HEK293 (cell line): Measurements from ENCODE around the gene KMT2D.

ENCODE experiments used
- BCL11B ChIP-seq: fragments of 450-650 bp; formaldehyde crosslinking; IDR thresholded peaks from 2 replicates; pipeline ENCODE4 v1.5.1; 2016; ENCODE audit warnings: low read depth, missing biosample characterization, missing genetic modification characterization
- FEZF1 ChIP-seq: fragments of 450-650 bp; formaldehyde crosslinking; IDR thresholded peaks from 2 replicates; pipeline ENCODE4 v1.5.1; 2016; ENCODE audit warnings: missing biosample characterization, missing genetic modification characterization
- KLF7 ChIP-seq: fragments of 450-650 bp; formaldehyde crosslinking; IDR thresholded peaks from 2 replicates; pipeline ENCODE4 v1.5.1; 2016; ENCODE audit warnings: missing biosample characterization, missing genetic modification characterization, borderline replicate concordance
- KLF8 ChIP-seq: fragments of 450-650 bp; formaldehyde crosslinking; IDR thresholded peaks from 2 replicates; pipeline ENCODE4 v1.5.1; 2016; ENCODE audit warnings: missing biosample characterization, missing genetic modification characterization
- MYNN ChIP-seq: fragments of 450-650 bp; formaldehyde crosslinking; IDR thresholded peaks from 2 replicates; pipeline ENCODE4 v1.5.1; 2016; ENCODE audit warnings: missing biosample characterization, missing genetic modification characterization, borderline replicate concordance
- SETDB1 ChIP-seq: IDR thresholded peaks from one replicate; pipeline ENCODE4 v1.6.1; 2017; ENCODE audit warnings: mild to moderate bottlenecking, low read length, moderate library complexity, mixed read lengths; ENCODE audit not compliant: insufficient read length
- ZBTB20 ChIP-seq: fragments of 450-650 bp; formaldehyde crosslinking; IDR thresholded peaks from 2 replicates; pipeline ENCODE4 v1.5.1; 2016; ENCODE audit warnings: missing biosample characterization, missing genetic modification characterization
- ZBTB48 ChIP-seq: fragments of 450-650 bp; formaldehyde crosslinking; IDR thresholded peaks from 2 replicates; pipeline ENCODE4 v1.5.1; 2016; ENCODE audit warnings: missing biosample characterization, missing genetic modification characterization
- ZIC2 ChIP-seq: fragments of 450-650 bp; formaldehyde crosslinking; IDR thresholded peaks from 2 replicates; pipeline ENCODE4 v1.5.1; 2016; ENCODE audit warnings: missing biosample characterization, missing genetic modification characterization
- ZNF132 ChIP-seq: fragments of 450-650 bp; formaldehyde crosslinking; IDR thresholded peaks from 2 replicates; pipeline ENCODE4 v1.5.1; 2017; ENCODE audit warnings: missing biosample characterization, missing genetic modification characterization, borderline replicate concordance
- ZNF133 ChIP-seq: fragments of 450-650 bp; formaldehyde crosslinking; IDR thresholded peaks from 2 replicates; pipeline ENCODE4 v1.5.1; 2016; ENCODE audit warnings: missing biosample characterization, missing genetic modification characterization
- ZNF311 ChIP-seq: fragments of 450-650 bp; formaldehyde crosslinking; IDR thresholded peaks from 2 replicates; pipeline ENCODE4 v1.5.1; 2017; ENCODE audit warnings: missing biosample characterization, missing genetic modification characterization, borderline replicate concordance
- ZNF341 ChIP-seq: fragments of 450-650 bp; formaldehyde crosslinking; IDR thresholded peaks from 2 replicates; pipeline ENCODE4; 2016; ENCODE audit warnings: low read depth, missing biosample characterization, missing genetic modification characterization
- ZNF37A ChIP-seq: fragments of 450-650 bp; IDR thresholded peaks from 2 replicates; pipeline ENCODE4 v1.5.1; 2018; ENCODE audit warnings: missing biosample characterization, missing genetic modification characterization
- ZNF391 ChIP-seq: fragments of 450-650 bp; formaldehyde crosslinking; IDR thresholded peaks from 2 replicates; pipeline ENCODE4 v1.5.1; 2016; ENCODE audit warnings: low read depth, missing biosample characterization, missing genetic modification characterization, borderline replicate concordance
- ZNF394 ChIP-seq: fragments of 450-650 bp; formaldehyde crosslinking; IDR thresholded peaks from 2 replicates; pipeline ENCODE4 v1.5.1; 2016; ENCODE audit warnings: missing biosample characterization, missing genetic modification characterization, mild to moderate bottlenecking, moderate library complexity, borderline replicate concordance
- ZNF426 ChIP-seq: fragments of 450-650 bp; formaldehyde crosslinking; IDR thresholded peaks from 2 replicates; pipeline ENCODE4 v1.5.1; 2017; ENCODE audit warnings: missing biosample characterization, missing genetic modification characterization, mild to moderate bottlenecking, inconsistent platforms, moderate library complexity
- ZNF48 ChIP-seq: fragments of 450-650 bp; formaldehyde crosslinking; IDR thresholded peaks from 2 replicates; pipeline ENCODE4 v1.5.1; 2016; ENCODE audit warnings: missing biosample characterization, missing genetic modification characterization
- ZNF501 ChIP-seq: fragments of 450-650 bp; formaldehyde crosslinking; IDR thresholded peaks from 2 replicates; pipeline ENCODE4 v1.5.1; 2016; ENCODE audit warnings: missing biosample characterization, missing genetic modification characterization
- ZNF560 ChIP-seq: fragments of 450-650 bp; formaldehyde crosslinking; IDR thresholded peaks from 2 replicates; pipeline ENCODE4 v1.5.1; 2017; ENCODE audit warnings: missing biosample characterization, missing genetic modification characterization, borderline replicate concordance
- ZNF561 ChIP-seq: fragments of 450-650 bp; IDR thresholded peaks from 2 replicates; pipeline ENCODE4 v1.5.1; 2018; ENCODE audit warnings: missing biosample characterization, missing genetic modification characterization, borderline replicate concordance
- ZNF580 ChIP-seq: fragments of 450-650 bp; formaldehyde crosslinking; IDR thresholded peaks from 2 replicates; pipeline ENCODE4 v1.5.1; 2016; ENCODE audit warnings: missing biosample characterization, missing genetic modification characterization
- ZNF621 ChIP-seq: fragments of 450-650 bp; formaldehyde crosslinking; IDR thresholded peaks from 2 replicates; pipeline ENCODE4 v1.5.1; 2017; ENCODE audit warnings: missing biosample characterization, missing genetic modification characterization
- ZNF623 ChIP-seq: fragments of 450-650 bp; formaldehyde crosslinking; IDR thresholded peaks from 2 replicates; pipeline ENCODE4 v1.5.1; 2016; ENCODE audit warnings: missing biosample characterization, missing genetic modification characterization
- ZNF645 ChIP-seq: fragments of 450-650 bp; formaldehyde crosslinking; IDR thresholded peaks from 2 replicates; pipeline ENCODE4; 2016; ENCODE audit warnings: missing biosample characterization, missing genetic modification characterization
- ZNF670 ChIP-seq: fragments of 450-650 bp; formaldehyde crosslinking; IDR thresholded peaks from 2 replicates; pipeline ENCODE4 v1.5.1; 2016; ENCODE audit warnings: missing biosample characterization, missing genetic modification characterization, low read depth
- ZNF677 ChIP-seq: fragments of 450-650 bp; IDR thresholded peaks from 2 replicates; pipeline ENCODE4 v1.5.0; 2018; ENCODE audit warnings: missing biosample characterization, mild to moderate bottlenecking, missing genetic modification characterization, moderate library complexity
- ZNF701 ChIP-seq: fragments of 450-650 bp; formaldehyde crosslinking; IDR thresholded peaks from 2 replicates; pipeline ENCODE4 v1.5.1; 2016; ENCODE audit warnings: missing biosample characterization, missing genetic modification characterization
- TF ChIP-seq, protein P1 (sequence below): fragments of 450-650 bp; IDR thresholded peaks from 2 replicates; pipeline ENCODE4 v1.5.1; 2018; ENCODE audit warnings: missing biosample characterization, missing genetic modification characterization
- TF ChIP-seq, protein P2 (sequence below): fragments of 450-650 bp; formaldehyde crosslinking; IDR thresholded peaks from 2 replicates; pipeline ENCODE4 v1.5.1; 2017; ENCODE audit warnings: missing biosample characterization, missing genetic modification characterization
- TF ChIP-seq, protein P3 (sequence below): fragments of 450-650 bp; formaldehyde crosslinking; IDR thresholded peaks from 2 replicates; pipeline ENCODE4 v1.5.1; 2016; ENCODE audit warnings: missing biosample characterization, missing genetic modification characterization, borderline replicate concordance
- TF ChIP-seq, protein P4 (sequence below): fragments of 450-650 bp; formaldehyde crosslinking; IDR thresholded peaks from 2 replicates; pipeline ENCODE4 v1.5.1; 2017; ENCODE audit warnings: missing biosample characterization, missing genetic modification characterization

The KMT2D gene

GRCh38 chr12:49092086-49092815 is 31.7 kb upstream of the KMT2D start (continued):
- no peak for TF ChIP-seq ZNF48 (tag by site-specific recombination)
- TF ChIP-seq, protein P1, sequence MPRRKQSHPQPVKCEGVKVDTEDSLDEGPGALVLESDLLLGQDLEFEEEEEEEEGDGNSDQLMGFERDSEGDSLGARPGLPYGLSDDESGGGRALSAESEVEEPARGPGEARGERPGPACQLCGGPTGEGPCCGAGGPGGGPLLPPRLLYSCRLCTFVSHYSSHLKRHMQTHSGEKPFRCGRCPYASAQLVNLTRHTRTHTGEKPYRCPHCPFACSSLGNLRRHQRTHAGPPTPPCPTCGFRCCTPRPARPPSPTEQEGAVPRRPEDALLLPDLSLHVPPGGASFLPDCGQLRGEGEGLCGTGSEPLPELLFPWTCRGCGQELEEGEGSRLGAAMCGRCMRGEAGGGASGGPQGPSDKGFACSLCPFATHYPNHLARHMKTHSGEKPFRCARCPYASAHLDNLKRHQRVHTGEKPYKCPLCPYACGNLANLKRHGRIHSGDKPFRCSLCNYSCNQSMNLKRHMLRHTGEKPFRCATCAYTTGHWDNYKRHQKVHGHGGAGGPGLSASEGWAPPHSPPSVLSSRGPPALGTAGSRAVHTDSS (tag by site-specific recombination), result no peak
- TF ChIP-seq ZNF560 (tag by site-specific recombination), result no peak
- peak; percentile 84 for TF ChIP-seq ZNF341 (tag by site-specific recombination)
- no peak for TF ChIP-seq MYNN
- TF ChIP-seq KLF8, result no peak
- no peak for TF ChIP-seq ZNF133 (tag by site-specific recombination)
- TF ChIP-seq ZNF426 (tag by site-specific recombination), result no peak
- no peak for TF ChIP-seq KLF7 (tag by site-specific recombination)
- TF ChIP-seq ZNF37A (tag by site-specific recombination), result no peak
- no peak for TF ChIP-seq SETDB1
- TF ChIP-seq ZNF391 (tag by site-specific recombination), result no peak
- no peak for TF ChIP-seq ZBTB20 (tag by site-specific recombination)
- no peak for TF ChIP-seq ZNF670
- no peak for TF ChIP-seq ZNF701
- no peak for TF ChIP-seq ZBTB48 (tag by site-specific recombination)
- no peak for TF ChIP-seq ZNF580 (tag by site-specific recombination)
- no peak for TF ChIP-seq ZNF501 (tag by site-specific recombination)
- no peak for TF ChIP-seq ZNF311 (tag by site-specific recombination)
- no peak for TF ChIP-seq ZNF645 (tag by site-specific recombination)
- TF ChIP-seq, protein P2, sequence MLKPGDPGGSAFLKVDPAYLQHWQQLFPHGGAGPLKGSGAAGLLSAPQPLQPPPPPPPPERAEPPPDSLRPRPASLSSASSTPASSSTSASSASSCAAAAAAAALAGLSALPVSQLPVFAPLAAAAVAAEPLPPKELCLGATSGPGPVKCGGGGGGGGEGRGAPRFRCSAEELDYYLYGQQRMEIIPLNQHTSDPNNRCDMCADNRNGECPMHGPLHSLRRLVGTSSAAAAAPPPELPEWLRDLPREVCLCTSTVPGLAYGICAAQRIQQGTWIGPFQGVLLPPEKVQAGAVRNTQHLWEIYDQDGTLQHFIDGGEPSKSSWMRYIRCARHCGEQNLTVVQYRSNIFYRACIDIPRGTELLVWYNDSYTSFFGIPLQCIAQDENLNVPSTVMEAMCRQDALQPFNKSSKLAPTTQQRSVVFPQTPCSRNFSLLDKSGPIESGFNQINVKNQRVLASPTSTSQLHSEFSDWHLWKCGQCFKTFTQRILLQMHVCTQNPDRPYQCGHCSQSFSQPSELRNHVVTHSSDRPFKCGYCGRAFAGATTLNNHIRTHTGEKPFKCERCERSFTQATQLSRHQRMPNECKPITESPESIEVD, result no peak
- TF ChIP-seq ZNF394, result peak; percentile 59; the same call in 1 of the 2 replicates
- TF ChIP-seq, protein P3, sequence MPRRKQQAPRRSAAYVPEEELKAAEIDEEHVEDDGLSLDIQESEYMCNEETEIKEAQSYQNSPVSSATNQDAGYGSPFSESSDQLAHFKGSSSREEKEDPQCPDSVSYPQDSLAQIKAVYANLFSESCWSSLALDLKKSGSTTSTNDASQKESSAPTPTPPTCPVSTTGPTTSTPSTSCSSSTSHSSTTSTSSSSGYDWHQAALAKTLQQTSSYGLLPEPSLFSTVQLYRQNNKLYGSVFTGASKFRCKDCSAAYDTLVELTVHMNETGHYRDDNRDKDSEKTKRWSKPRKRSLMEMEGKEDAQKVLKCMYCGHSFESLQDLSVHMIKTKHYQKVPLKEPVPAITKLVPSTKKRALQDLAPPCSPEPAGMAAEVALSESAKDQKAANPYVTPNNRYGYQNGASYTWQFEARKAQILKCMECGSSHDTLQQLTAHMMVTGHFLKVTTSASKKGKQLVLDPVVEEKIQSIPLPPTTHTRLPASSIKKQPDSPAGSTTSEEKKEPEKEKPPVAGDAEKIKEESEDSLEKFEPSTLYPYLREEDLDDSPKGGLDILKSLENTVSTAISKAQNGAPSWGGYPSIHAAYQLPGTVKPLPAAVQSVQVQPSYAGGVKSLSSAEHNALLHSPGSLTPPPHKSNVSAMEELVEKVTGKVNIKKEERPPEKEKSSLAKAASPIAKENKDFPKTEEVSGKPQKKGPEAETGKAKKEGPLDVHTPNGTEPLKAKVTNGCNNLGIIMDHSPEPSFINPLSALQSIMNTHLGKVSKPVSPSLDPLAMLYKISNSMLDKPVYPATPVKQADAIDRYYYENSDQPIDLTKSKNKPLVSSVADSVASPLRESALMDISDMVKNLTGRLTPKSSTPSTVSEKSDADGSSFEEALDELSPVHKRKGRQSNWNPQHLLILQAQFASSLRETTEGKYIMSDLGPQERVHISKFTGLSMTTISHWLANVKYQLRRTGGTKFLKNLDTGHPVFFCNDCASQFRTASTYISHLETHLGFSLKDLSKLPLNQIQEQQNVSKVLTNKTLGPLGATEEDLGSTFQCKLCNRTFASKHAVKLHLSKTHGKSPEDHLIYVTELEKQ, result no peak
- TF ChIP-seq, protein P4, sequence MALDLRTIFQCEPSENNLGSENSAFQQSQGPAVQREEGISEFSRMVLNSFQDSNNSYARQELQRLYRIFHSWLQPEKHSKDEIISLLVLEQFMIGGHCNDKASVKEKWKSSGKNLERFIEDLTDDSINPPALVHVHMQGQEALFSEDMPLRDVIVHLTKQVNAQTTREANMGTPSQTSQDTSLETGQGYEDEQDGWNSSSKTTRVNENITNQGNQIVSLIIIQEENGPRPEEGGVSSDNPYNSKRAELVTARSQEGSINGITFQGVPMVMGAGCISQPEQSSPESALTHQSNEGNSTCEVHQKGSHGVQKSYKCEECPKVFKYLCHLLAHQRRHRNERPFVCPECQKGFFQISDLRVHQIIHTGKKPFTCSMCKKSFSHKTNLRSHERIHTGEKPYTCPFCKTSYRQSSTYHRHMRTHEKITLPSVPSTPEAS (tag by site-specific recombination), result no peak
- no peak for TF ChIP-seq ZNF677
- no peak for TF ChIP-seq ZNF132
- no peak for TF ChIP-seq ZNF621
- no peak for TF ChIP-seq FEZF1 (tag by site-specific recombination)
- no peak for TF ChIP-seq ZNF623 (tag by site-specific recombination)
- no peak for TF ChIP-seq ZNF561 (tag by site-specific recombination)
- no peak for TF ChIP-seq BCL11B
- peak; percentile 69 for TF ChIP-seq ZIC2 (tag by site-specific recombination)
